Neuronal stem cell (in vitro differentiated cells): ENCODE data around the gene AGPAT2.
A peak's percentile ranks its signal among the peaks of the same experiment; 100 is the strongest.

ENCODE experiments used
- DNase-seq: peaks from one replicate; pipeline ENCODE4 v3.0.0-alpha.2; 2013; ENCODE audit warnings: low spot score
- H2AFZ ChIP-seq: one replicate; pipeline ENCODE4 v1.6.1; 2013; ENCODE audit warnings: mild to moderate bottlenecking, low read length, inconsistent platforms
- H2AK5ac ChIP-seq: 2 replicates; pipeline ENCODE4 v1.6.1; 2013; ENCODE audit warnings: low read depth, mild to moderate bottlenecking, inconsistent platforms, low read length, moderate library complexity, mixed read lengths
- H2BK120ac ChIP-seq: 2 replicates; pipeline ENCODE4 v1.6.1; 2013; ENCODE audit warnings: low read depth, mild to moderate bottlenecking, inconsistent platforms, low read length, moderate library complexity, mixed read lengths
- H2BK12ac ChIP-seq: one replicate; pipeline ENCODE4 v1.6.1; 2013; ENCODE audit warnings: low read length, inconsistent platforms
- H2BK15ac ChIP-seq: 2 replicates; pipeline ENCODE4 v1.6.1; 2013; ENCODE audit warnings: mild to moderate bottlenecking, low read length, inconsistent platforms, mixed read lengths
- H2BK5ac ChIP-seq: one replicate; pipeline ENCODE4 v1.6.1; 2013; ENCODE audit warnings: inconsistent platforms, mild to moderate bottlenecking, low read length, moderate library complexity
- H3K14ac ChIP-seq: one replicate; pipeline ENCODE4 v1.6.1; 2013; ENCODE audit warnings: low read length, inconsistent platforms
- H3K18ac ChIP-seq: 2 replicates; pipeline ENCODE4 v1.6.1; 2013; ENCODE audit warnings: low read length, inconsistent platforms
- H3K23ac ChIP-seq: 2 replicates; pipeline ENCODE4 v1.6.1; 2013; ENCODE audit warnings: low read depth, mild to moderate bottlenecking, mixed read lengths, low read length, inconsistent platforms; ENCODE audit not compliant: poor library complexity
- H3K27ac ChIP-seq: replicated peaks from 3 replicates; pipeline ENCODE4 v1.5.1; 2013; ENCODE audit warnings: low read length, inconsistent platforms
- H3K27me3 ChIP-seq, 3 experiments: 2 replicates each; pipeline ENCODE4 v1.6.1; 2013; ENCODE audit warnings: low read length in 3 of 3, mild to moderate bottlenecking in 2 of 3, inconsistent platforms in 1 of 3, low read depth in 1 of 3, mixed read lengths in 1 of 3, moderate library complexity in 1 of 3; ENCODE audit not compliant: control insufficient read depth in 3 of 3, insufficient read depth in 3 of 3
- H3K36me3 ChIP-seq, 2 donors: replicated peaks in 1 of 2; 2 replicates each; pipeline ENCODE4 v1.6.1; 2013; ENCODE audit warnings: low read length in 2 of 2; ENCODE audit not compliant: control insufficient read depth in 2 of 2, insufficient read depth in 2 of 2
- H3K4ac ChIP-seq: 2 replicates; pipeline ENCODE4 v1.6.1; 2013; ENCODE audit warnings: inconsistent platforms, mild to moderate bottlenecking, low read length, moderate library complexity
- H3K4me1 ChIP-seq, 2 donors: 1 replicate in 1 of 2; 2 replicates in 1 of 2; pipeline ENCODE4 v1.6.1; 2013; ENCODE audit warnings: low read length in 2 of 2, low read depth in 1 of 2; ENCODE audit not compliant: control insufficient read depth in 2 of 2, insufficient read depth in 1 of 2
- H3K4me2 ChIP-seq: one replicate; pipeline ENCODE4 v1.6.1; 2013; ENCODE audit warnings: mild to moderate bottlenecking, low read length, inconsistent platforms; ENCODE audit not compliant: insufficient read depth, poor library complexity, severe bottlenecking
- H3K4me3 ChIP-seq, 2 donors: 2 replicates each; pipeline ENCODE4 v1.5.1; 2013; ENCODE audit warnings: low read length in 2 of 2, mild to moderate bottlenecking in 2 of 2, inconsistent platforms in 1 of 2, moderate library complexity in 1 of 2
- H3K79me1 ChIP-seq: one replicate; pipeline ENCODE4 v1.6.1; 2013; ENCODE audit warnings: low read depth, mild to moderate bottlenecking, inconsistent platforms, low read length, moderate library complexity
- H3K9ac ChIP-seq: one replicate; pipeline ENCODE4 v1.6.1; 2013; ENCODE audit warnings: mild to moderate bottlenecking, low read depth, low read length, inconsistent platforms; ENCODE audit not compliant: poor library complexity
- H3K9me3 ChIP-seq, 2 donors: replicated peaks in 1 of 2; 2 replicates each; pipeline versions ENCODE3 to v1.6.1; 2013; ENCODE audit warnings: low read length in 2 of 2, mild to moderate bottlenecking in 2 of 2, inconsistent platforms in 1 of 2, low read depth in 1 of 2, mixed read lengths in 1 of 2, moderate library complexity in 1 of 2; ENCODE audit not compliant: control insufficient read depth in 2 of 2, insufficient read depth in 1 of 2
- H4K8ac ChIP-seq: one replicate; pipeline ENCODE4 v1.6.1; 2013; ENCODE audit warnings: low read depth, mild to moderate bottlenecking, inconsistent platforms, low read length, moderate library complexity
- H4K91ac ChIP-seq: one replicate; pipeline ENCODE4 v1.6.1; 2013; ENCODE audit warnings: low read length, low read depth, mild to moderate bottlenecking, inconsistent platforms; ENCODE audit not compliant: poor library complexity
- WGBS, 2 donors: extraction: QIAGEN DNeasy Blood & Tissue Kit; methylation state at CpG; one replicate each; pipeline ENCODE4 v1.1.7; 2013; ENCODE audit warnings: missing lambda C conversion rate in 2 of 2, mixed read lengths in 1 of 2; ENCODE audit not compliant: insufficient read length in 2 of 2, insufficient replicate concordance in 1 of 2; ENCODE audit errors: extremely low coverage in 2 of 2; 5-methylcytosine and 5-hydroxymethylcytosine counted together

AGPAT2 gene

DNA sequence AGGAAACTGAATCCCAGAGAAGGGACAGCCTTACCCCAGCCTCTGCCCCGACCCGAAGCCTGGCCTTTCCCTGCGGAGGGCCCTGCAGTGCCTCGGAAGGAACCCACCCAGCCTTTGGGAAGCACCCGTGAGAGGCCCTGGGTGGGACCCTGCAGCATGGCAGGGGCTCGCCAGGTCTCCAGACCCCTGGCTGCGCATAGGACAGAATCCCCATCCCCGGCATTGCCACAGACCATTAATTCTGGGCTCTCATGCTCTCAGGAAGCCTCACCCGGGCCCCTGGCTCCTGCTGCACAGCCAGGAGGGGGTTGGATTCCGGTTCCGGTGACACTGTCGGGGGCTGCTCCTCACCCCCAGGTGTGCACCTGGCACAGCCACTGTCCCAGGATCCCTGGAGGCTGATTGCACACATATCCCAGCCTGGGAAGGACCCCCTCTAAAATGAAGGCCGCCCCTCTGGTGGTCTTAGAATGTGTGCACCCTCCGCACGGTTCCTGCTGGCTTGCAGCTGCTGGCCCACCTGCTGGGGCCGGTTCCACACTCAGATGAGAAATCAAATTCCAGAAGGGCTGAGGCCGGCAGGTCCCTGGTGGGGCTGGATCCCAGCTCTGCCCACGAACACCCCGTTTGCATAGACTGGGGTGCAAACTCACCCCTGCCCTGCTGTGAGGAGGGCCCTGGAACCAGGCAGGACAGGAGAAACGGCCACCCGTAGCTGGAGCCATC lies 19.9 kb downstream of the AGPAT2 start:
- H2BK120ac ChIP-seq, result no peak overlapping the region
- no peak overlapping the region for H3K23ac ChIP-seq
- H2BK12ac ChIP-seq, result no peak overlapping the region
- H3K4ac ChIP-seq, result no peak overlapping the region
- H2BK5ac ChIP-seq, result peak overlapping the region; percentile 90
- no peak overlapping the region for H2AFZ ChIP-seq
- H3K18ac ChIP-seq, result peak overlapping the region; percentile 85
- no peak overlapping the region for H3K4me2 ChIP-seq
- H3K79me1 ChIP-seq, result peaks cover 2% of the 10 kb centered on the region
- H3K4me3 ChIP-seq, result no peak overlapping the region
- H2BK15ac ChIP-seq, result peak overlapping the region; percentile 37
- H3K27ac ChIP-seq, result no peak overlapping the region
- H4K8ac ChIP-seq, result peak overlapping the region; percentile 17
- H2AK5ac ChIP-seq, result peak overlapping the region; percentile 48
- no peak overlapping the region for H4K91ac ChIP-seq
- H3K9ac ChIP-seq, result no peak overlapping the region
- WGBS, 2 donors, result no CpG with 5 or more reads among the region's 21 CpGs
- peaks cover 0 to 18% (median 0%) of the 10 kb centered on the region in 3 experiments for H3K27me3 ChIP-seq
- no peaks in the 10 kb centered on the region for H3K9me3 ChIP-seq
- DNase-seq, result no peak
- no peaks in the 10 kb centered on the region for H3K36me3 ChIP-seq
- peaks cover 16 to 32% of the 10 kb centered on the region in 2 donors for H3K4me1 ChIP-seq
- peak overlapping the region; percentile 17 for H3K14ac ChIP-seq

DNA sequence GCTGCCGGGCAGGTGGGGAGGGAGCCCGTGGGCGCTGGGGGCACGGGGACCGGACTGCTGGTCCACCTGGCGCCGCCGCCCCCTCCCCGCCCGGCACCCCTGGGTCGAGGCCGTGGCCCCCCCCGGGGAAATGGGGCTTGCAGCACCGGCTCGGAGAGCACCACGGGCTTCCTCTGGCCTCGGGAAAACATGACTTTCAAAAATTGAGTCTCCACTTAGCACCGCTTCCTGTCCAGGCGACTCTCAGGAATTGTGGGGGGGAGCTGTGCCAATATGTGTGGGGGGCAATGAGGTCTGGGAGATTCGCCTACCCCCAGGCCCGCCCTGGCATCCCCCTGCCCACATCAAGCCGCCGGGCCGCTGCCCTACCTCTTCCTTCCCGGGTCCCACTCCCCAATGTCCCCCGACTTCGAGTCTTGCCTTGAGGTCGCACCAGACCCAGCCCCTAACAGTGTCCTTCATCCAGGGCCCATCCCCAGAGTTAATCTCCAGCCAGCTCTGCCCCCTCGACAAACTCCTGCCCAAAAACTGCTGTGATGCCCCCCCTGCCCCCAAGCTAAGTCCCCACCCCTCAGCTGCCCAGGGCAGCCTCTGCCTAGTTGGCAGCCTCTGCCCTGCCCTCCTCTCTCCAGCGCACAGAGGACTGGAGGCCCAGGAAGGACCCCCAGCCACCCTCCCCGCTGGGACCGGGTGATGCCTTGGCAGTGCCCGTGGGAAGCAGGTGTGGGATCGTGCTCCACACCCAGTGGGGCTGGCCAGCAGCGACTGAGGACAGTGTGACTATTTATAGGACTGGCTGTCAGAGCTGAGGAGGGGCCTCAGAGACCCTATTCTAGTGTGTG lies 20.7 kb downstream of the AGPAT2 start:
- Histone ChIP-seq H2BK12ac (peak overlapping the region; percentile 10), H3K4me2 (peak overlapping the region; percentile 93), H3K9ac (peak overlapping the region; percentile 86), H3K9me3 (no peaks in the 10 kb centered on the region), H3K27ac (no peak overlapping the region), H4K8ac (peak overlapping the region; percentile 17), H3K79me1 (peaks cover 2% of the 10 kb centered on the region), H3K4me3 (peak overlapping the region; percentile 44 to 85), H3K18ac (peak overlapping the region; percentile 87), H3K27me3 (peaks cover 0 to 22% (median 0%) of the 10 kb centered on the region in 3 experiments), H3K14ac (peak overlapping the region; percentile 17), H3K4me1 (peaks cover 16 to 37% of the 10 kb centered on the region in 2 donors), H3K4ac (no peak overlapping the region), H3K36me3 (no peaks in the 10 kb centered on the region), H2BK15ac (peak overlapping the region; percentile 92), H3K23ac (peak overlapping the region; percentile 73), H2AFZ (peak overlapping the region; percentile 76), H2BK120ac (no peak overlapping the region), H2BK5ac (peak overlapping the region; percentile 90), H4K91ac (no peak overlapping the region), H2AK5ac (peak overlapping the region; percentile 48)
- no CpG with 5 or more reads among the region's 35 CpGs for WGBS, 2 donors
- DNase-seq, result no peak

DNA sequence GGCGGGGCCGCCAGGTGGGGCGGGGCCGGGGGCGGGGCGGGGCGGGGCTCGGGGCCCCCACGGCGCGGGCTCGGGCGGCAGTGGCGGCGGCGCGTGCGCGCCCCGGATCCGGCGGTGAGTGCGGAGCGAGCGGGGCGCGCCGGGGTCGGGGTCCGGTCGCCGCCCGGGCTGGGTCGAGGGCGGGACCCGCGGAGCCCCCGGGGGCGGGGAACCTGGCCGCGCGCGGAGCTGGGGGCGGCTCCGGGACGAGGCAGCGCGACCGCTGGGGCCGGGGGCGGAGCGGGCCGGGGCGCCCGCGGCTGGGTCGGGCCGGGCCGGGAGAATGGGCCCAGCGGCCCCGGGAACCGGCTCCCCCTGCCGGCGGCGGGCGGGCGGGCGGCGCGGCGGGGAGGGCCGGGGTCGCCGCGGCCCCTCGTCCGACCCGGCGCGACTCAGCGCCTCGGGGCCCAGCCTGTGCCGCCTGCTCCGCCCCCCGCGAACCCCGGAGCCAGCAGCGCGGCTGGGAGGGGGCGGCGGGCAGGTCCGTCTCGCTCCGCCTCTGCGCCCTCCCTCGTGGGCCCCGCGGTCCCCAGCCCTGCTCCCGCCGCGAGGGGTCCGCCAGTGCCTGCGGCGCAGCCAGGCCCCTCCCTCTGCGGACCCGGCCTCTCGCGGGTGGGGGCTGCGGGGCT lies 21.4 kb downstream of the AGPAT2 start:
- peak overlapping the region; percentile 90 for H3K18ac ChIP-seq
- no peaks in the 10 kb centered on the region for H3K36me3 ChIP-seq
- no peak overlapping the region for H4K8ac ChIP-seq
- H2BK5ac ChIP-seq, result no peak overlapping the region
- peak overlapping the region; percentile 83 for H2AK5ac ChIP-seq
- peak overlapping the region; percentile 76 for H2AFZ ChIP-seq
- H3K4me2 ChIP-seq, result peak overlapping the region; percentile 93
- H3K79me1 ChIP-seq, result peaks cover 2% of the 10 kb centered on the region
- H3K27me3 ChIP-seq, result peaks cover 0 to 25% (median 0%) of the 10 kb centered on the region in 3 experiments
- peaks cover 16 to 33% of the 10 kb centered on the region in 2 donors for H3K4me1 ChIP-seq
- no peak overlapping the region for H3K23ac ChIP-seq
- H3K4ac ChIP-seq, result no peak overlapping the region
- H2BK120ac ChIP-seq, result no peak overlapping the region
- H3K14ac ChIP-seq, result no peak overlapping the region
- DNase-seq, result no peak
- no peak overlapping the region for H3K27ac ChIP-seq
- WGBS, 2 donors, result no CpG with 5 or more reads among the region's 109 CpGs
- no peak overlapping the region for H4K91ac ChIP-seq
- H3K9ac ChIP-seq, result peak overlapping the region; percentile 86
- no peaks in the 10 kb centered on the region for H3K9me3 ChIP-seq
- peak overlapping the region; percentile 44 to 85 for H3K4me3 ChIP-seq
- H2BK12ac ChIP-seq, result no peak overlapping the region
- H2BK15ac ChIP-seq, result no peak overlapping the region
